Measurements from ENCODE around the gene PAM. TPM values are rescaled to one million over a fixed set of nuclear protein-coding genes. Genes with fewer than 3 reads are reported as not detected.
"Not testable (repeated sequence)": the region's sequence is repeated elsewhere in the genome, so short reads cannot be mapped to it uniquely, and the experiment has no call there.

Gene PAM
- polyA plus RNA-seq, 3 donors: 174 to 199 (median 177) TPM

DNA sequence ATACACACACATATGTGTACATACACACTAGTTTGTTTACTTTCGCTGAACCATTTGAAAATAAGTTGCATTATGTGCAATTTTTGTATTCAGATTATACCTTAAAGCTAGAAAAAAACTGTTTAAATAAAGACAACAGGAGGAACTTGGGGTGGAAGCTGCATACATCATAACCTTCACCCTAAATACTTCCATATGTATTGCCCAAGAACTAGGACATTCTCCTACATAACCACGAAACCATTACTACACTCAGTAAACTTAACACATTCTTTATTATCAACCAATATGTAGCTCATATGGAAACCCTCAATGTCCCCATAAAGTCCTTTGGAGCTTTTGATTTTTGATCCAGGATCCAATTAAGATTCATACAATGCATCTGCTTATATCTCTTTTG is 281.5 kb downstream of the PAM start:
- DNase-seq: no peak

DNA sequence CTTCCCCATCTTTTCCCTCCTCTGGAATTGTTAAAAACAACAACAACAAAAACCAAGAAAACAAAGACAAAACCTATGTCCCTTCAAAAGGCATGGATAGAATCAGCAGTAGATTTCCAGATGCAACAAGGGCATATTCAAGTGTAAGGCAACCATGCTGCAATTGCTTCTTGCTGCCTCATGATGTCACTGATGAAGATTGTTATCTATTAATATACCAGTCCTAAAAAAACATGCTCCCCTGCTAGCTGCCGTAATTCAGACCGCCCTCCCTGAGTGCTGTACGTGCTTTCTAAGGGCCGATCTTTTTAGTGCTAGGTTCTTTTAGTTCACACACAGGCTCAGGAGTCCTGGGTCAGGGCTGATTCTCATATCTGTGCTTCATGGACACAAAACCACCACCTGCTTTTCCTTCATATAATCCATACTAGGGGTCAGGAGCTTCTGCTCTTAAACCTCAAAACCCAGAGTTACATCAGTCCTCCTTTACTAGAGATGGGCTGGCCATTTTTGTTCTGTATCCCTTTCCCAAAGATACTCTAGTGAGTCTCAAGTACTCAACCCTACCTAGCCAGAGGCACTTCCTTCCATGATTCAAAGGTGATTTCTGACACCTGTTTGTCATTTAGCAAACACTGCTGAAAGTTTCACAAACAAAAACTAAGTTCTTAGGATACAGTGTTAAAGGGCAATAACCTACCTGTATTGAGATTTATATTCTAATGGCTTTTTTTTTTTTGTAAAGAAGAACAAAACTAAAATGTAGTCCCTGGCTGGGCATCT is 282.8 kb downstream of the PAM start:
- no peak for DNase-seq

DNA sequence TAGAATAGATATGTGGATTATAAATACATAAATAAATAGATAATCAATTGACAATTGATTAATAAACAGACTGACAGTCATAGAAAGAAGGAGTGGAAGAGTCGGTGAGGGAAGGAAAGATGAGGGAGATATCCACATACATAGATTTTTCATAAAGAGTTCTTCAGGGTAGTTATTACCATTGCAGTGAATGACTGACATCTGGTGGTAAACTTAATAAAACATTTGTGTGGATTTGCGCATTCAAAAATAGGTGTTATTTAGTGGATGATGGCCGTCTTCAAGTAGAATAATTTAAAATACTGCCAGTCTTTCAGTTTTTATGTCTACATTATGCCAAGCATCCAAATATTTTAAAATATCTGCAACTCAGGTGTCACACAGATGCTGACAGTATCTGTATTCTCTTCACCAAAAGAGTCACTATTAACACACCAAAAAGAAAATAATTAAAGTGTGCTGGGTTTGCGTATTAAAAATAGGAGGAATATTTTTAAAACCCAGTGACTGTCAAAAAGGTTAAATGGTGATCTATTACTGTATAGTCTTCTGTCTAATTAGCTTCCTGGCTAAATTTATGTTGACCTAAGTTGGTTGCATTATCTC is 286.1 kb downstream of the PAM start:
- peak; percentile 19 for DNase-seq

DNA sequence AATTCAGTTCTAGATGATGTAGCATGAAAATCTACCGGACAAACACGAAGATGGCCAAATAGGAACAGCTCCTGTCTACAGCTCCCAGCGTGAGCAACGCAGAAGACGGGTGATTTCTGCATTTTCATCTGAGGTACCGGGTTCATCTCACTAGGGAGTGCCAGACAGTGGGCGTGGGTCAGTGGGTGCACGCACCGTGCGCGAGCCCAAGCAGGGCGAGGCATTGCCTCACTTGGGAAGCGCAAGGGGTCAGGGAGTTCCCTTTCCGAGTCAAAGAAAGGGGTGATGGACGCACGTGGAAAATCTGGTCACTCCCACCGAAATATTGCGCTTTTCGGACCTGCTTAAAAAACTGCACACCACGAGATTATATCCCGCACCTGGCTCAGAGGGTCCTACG is 291.6 kb downstream of the PAM start:
- not testable (repeated sequence) for DNase-seq

DNA sequence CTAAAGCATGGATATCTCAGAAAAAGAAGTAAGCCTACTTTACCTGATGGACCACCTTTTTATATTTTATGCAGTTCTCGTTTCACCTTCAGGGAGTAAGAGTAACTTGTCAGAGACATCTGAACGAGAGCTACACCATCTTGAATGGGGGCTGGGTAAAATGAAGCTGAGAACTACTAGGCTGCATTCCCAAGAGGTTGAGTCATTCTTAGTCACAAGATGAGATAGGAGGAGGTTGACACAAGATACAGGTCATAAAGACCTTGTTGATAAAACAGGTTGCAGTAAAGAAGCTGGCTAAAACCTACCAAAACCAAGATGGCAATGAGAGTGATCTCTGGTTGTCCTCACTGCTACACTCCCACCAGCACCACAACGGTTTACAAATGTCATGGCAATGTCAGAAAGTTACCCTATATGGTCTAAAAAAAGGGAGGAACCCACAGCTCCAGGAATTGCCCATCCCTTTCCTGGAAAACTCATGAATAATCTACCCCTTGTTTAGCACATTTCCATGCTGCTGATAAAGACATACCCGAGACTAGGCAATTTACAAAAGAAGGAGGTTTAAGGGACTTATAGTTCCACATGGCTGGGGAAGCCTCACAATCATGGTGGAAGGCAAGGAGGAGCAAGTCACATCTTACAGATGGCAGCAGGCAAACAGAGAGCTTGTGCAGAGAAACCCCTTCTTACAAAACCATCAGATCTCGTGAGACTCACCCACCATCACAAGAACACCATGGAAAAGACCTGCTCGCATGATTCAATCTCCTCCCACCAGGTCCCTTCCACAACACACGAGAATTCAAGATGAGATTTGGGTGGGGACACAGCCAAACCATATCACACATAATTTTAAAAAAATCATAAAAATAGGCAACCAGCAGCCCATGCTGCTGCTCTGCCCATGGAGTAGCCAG is 302.4 kb downstream of the PAM start:
- DNase-seq: no peak

DNA sequence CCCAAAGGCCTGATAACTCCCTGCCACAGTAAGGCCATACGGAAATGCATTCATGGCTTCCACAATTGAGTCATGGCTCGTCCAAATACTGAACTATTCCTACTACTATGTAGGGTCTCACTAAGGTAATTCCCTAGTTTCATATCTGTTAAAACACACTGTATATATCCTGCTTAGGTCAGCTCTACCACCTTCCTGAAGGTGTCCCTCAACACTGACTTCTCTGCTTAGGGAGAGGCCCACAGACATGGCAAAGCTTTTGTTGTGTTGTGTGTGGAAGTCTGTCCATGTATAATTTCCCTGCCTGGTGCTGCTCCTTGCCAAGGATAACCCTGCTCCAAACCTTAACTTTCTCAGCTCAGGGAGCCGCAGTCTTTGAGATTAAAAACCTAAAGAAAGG is 304.4 kb downstream of the PAM start:
- no peak for DNase-seq

DNA sequence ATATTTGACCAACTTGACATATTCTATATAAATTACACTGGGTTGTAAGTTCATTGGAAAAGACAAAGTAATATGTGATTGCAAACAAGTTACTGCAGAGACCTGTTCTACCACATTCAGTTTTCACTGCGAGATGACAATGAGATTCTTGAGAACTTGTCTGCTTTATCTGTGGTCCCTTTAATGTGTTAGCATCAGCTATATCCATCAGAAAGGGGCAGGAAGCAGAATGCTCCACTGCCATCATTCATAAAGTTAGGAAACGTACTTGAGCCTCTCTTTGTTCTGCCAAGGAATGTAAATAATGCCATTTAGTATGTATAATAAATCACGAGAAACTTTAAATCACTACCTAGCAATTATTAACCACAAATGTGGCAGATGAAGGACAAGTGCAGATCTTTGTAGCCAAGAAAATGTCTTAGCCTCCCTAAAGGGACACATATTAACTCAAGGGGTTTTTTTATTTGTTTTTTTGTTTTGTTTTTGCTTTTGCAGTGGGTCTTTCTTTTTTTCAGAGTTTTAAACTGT is 305.4 kb downstream of the PAM start:
- DNase-seq: peak; percentile 26

DNA sequence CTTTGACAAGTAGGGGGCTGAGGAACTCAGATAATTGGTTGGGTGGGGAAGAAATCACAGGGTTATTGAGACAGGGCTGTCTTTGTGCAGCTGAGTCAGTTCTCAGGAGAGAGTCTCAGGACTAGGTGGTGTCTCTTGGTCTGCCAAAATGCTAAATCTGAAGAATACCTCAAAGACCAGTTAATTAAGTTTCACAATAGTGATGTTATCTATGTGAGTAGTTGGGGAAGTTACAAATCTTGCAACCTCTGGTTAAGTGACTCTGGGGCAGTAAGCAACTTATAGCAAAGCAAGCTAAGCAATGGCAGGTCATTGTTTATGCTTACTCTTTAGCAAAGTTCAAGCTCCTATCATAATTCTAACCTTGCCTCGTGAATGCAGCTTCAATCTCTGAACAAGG is 311.2 kb downstream of the PAM start:
- DNase-seq: no peak

DNA sequence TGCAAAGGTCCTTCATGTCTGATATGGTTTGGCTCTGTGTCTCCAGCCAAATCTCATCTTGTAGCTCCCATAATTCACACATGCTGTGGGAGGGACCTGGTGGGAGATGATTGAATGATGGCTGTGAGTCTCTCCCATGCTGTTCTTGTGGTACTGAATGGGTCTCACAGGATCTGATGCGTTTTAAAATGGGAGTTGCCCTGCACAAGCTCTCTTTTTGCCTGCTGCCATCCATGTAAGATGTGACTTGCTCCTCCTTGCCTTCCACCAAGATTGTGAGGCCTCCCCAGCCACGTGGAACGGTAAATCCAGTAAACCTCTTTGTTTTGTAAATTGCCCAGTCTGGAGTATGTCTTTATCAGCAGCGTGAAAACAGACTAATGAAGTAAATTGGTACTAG is 318.4 kb downstream of the PAM start:
- DNase-seq: not testable (repeated sequence)

DNA sequence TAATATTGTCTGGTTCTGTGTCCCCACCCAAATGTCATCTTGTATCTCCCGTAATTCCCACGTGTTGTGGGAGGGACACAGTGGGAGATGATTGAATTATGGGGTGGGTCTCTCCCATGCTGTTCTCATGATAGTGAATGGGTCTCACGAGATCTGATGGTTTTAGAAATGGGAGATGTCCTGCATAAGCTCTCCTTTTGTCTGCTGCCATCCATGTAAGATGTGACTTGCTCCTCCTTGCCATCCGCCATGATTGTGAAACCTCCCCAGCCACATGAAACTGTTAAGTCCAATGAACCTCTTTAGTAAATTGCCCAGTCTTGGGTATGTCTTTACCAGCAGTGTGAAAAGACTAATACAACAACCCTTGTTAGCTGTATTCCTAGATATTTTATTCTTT is 320.3 kb downstream of the PAM start:
- DNase-seq: no peak

Data from renal pelvis (tissue), 4 donors.